ENCODE results near the gene TMEM132D. TPM values are rescaled to one million over a fixed set of nuclear protein-coding genes. Genes with fewer than 3 reads are reported as not detected.
"Not testable (repeated sequence)": the region's sequence is repeated elsewhere in the genome, so short reads cannot be mapped to it uniquely, and the experiment has no call there.

TMEM132D gene
- total and polyA plus RNA-seq, 4 experiments from 2014 or later = not detected

DNA sequence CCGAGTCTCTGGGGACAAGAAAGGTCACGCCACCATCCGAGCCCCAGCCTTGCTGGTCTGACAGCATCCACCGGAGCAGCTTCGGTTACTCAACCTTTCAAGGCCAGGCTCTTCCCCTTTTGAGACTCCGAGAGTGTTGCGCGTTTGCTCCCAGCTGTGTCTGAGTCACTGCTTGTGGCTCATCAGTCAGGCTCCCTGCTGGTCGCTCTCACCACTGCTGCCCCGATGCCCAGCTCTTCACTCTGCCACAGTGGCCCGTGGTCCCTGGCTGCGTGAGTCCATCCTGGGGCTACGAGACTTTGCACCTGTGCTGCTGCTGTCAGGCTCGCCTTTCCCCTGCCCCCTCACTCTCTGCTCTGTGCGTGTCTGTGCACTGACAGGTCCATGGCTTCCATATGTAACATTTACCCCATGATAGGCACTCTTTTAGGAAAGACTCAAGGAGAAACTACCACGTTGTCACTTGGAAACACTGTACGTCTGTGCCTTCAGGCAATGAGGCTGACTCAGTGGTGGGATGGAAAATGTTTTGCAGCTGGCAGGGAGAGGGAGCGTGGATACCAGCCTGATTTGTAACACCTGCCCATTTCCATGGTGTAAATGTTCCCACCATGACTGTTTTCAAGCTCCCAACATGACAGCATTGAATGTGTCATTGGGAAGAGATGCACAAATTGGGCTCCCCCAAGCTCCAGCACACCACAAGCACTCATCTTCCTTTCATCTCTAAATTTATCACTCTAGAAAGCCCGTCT lies 350.7 kb downstream of the TMEM132D start:
- ChIA-PET POLR2A (ENCODE audit: partially characterized antibody) (no interaction called here), CTCF (ENCODE audit: partially characterized antibody) (no interaction called here)
- Histone ChIP-seq H3K4me3 (ENCODE audit: low read length in 2 of 2) (no peak overlapping the region), H3K27ac (ENCODE audit: low read depth, low read length) (no peak overlapping the region), H3K4me1 (ENCODE audit: insufficient read depth, low read length) (no peaks in the 10 kb centered on the region), H3K36me3 (ENCODE audit: insufficient read depth, low read length) (no peaks in the 10 kb centered on the region), H3K27me3 (ENCODE audit: insufficient read depth, low read length) (no peaks in the 10 kb centered on the region), H3K9me3 (ENCODE audit: control insufficient read depth in 1 of 2, low read length in 2 of 2) (peaks cover 0 to 3% of the 10 kb centered on the region in 2 donors)
- H3K27me3 Mint-ChIP-seq = no peaks in the 10 kb centered on the region
- H3K9me3 Mint-ChIP-seq = peaks cover 1 to 25% (median 10%) of the 10 kb centered on the region in 8 donors
- no peak for DNase-seq
- H3K27ac Mint-ChIP-seq = no peak overlapping the region
- H3K36me3 Mint-ChIP-seq = no peaks in the 10 kb centered on the region
- H3K4me1 Mint-ChIP-seq = no peaks in the 10 kb centered on the region
- H3K4me3 Mint-ChIP-seq = no peak overlapping the region
- intact Hi-C loops (cut with micrococcal nuclease) = no loop called here

DNA sequence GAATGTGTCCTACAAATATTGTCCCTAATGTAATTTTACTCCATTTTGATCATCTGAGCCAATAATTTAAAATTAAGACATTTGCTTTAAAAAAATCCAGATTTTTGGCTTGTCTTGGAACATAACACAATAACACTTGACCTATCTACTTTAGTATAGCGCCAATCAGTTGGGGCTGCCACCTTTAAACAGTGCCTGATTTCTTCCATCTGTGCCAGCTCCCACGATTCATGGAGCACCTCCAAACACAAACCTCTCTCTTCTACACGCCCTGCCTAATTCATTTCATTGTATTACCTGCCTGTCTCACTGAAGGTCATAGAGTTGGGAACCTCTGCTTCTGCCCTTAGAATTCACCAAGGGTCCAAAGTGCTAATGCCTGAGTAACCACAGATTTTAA lies 352.4 kb downstream of the TMEM132D start:
- Mint-ChIP-seq H3K27me3 (no peaks in the 10 kb centered on the region), H3K36me3 (no peaks in the 10 kb centered on the region), H3K27ac (no peak overlapping the region), H3K4me1 (no peaks in the 10 kb centered on the region), H3K4me3 (no peak overlapping the region), H3K9me3 (peaks cover 0 to 27% (median 10%) of the 10 kb centered on the region in 8 donors)
- ChIA-PET CTCF (ENCODE audit: partially characterized antibody) (no interaction called here), POLR2A (ENCODE audit: partially characterized antibody) (no interaction called here)
- intact Hi-C loops (cut with micrococcal nuclease) = no loop called here
- no peak overlapping the region for H3K4me3 ChIP-seq (ENCODE audit: low read length in 2 of 2)
- no peak overlapping the region for H3K27ac ChIP-seq (ENCODE audit: low read depth, low read length)
- H3K9me3 ChIP-seq (ENCODE audit: control insufficient read depth in 1 of 2, low read length in 2 of 2) = peaks cover 0 to 3% of the 10 kb centered on the region in 2 donors
- no peaks in the 10 kb centered on the region for H3K36me3 ChIP-seq (ENCODE audit: insufficient read depth, low read length)
- H3K4me1 ChIP-seq (ENCODE audit: insufficient read depth, low read length) = no peaks in the 10 kb centered on the region
- no peak for DNase-seq
- no peaks in the 10 kb centered on the region for H3K27me3 ChIP-seq (ENCODE audit: insufficient read depth, low read length)

DNA sequence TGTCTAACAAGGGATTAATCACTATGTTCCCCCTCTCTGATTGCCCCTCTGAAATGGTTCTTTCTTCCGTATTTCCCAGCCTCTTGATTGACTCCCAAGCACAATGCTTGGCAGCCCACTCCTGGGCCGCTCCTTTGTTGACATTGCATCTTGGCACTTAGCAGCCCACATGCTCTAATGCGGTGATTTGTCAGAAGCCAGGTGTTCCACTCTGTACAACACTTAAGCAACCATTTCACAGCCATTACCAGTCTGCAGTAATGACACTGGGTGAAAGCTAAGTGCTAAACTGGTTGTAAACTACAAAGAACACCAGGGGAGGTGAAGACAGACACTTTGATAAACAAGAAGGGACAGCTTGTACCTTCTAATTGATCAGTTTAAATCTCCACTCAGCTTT lies 353.5 kb downstream of the TMEM132D start:
- no peak for DNase-seq
- no peaks in the 10 kb centered on the region for H3K4me1 Mint-ChIP-seq
- intact Hi-C loops (cut with micrococcal nuclease) = no loop called here
- Histone ChIP-seq H3K4me1 (ENCODE audit: insufficient read depth, low read length) (no peaks in the 10 kb centered on the region), H3K4me3 (ENCODE audit: low read length in 2 of 2) (no peak overlapping the region), H3K9me3 (ENCODE audit: control insufficient read depth in 1 of 2, low read length in 2 of 2) (peaks cover 0 to 3% of the 10 kb centered on the region in 2 donors), H3K27me3 (ENCODE audit: insufficient read depth, low read length) (no peaks in the 10 kb centered on the region), H3K27ac (ENCODE audit: low read depth, low read length) (no peak overlapping the region), H3K36me3 (ENCODE audit: insufficient read depth, low read length) (no peaks in the 10 kb centered on the region)
- H3K4me3 Mint-ChIP-seq = no peak overlapping the region
- H3K27me3 Mint-ChIP-seq = no peaks in the 10 kb centered on the region
- H3K36me3 Mint-ChIP-seq = no peaks in the 10 kb centered on the region
- H3K9me3 Mint-ChIP-seq = peaks cover 0 to 27% (median 10%) of the 10 kb centered on the region in 8 donors
- CTCF ChIA-PET (ENCODE audit: partially characterized antibody) = no interaction called here
- POLR2A ChIA-PET (ENCODE audit: partially characterized antibody) = no interaction called here
- H3K27ac Mint-ChIP-seq = no peak overlapping the region

GRCh38 chr12:129549656-129550055 lies 354.2 kb downstream of the TMEM132D start:
- DNase-seq = no peak
- Mint-ChIP-seq H3K27me3 (no peaks in the 10 kb centered on the region), H3K27ac (no peak overlapping the region), H3K4me3 (no peak overlapping the region), H3K4me1 (no peaks in the 10 kb centered on the region), H3K9me3 (peaks cover 0 to 27% (median 7%) of the 10 kb centered on the region in 8 donors), H3K36me3 (no peaks in the 10 kb centered on the region)
- no peaks in the 10 kb centered on the region for H3K27me3 ChIP-seq (ENCODE audit: insufficient read depth, low read length)
- H3K36me3 ChIP-seq (ENCODE audit: insufficient read depth, low read length) = no peaks in the 10 kb centered on the region
- intact Hi-C loops (cut with micrococcal nuclease) = no loop called here
- ChIA-PET CTCF (ENCODE audit: partially characterized antibody) (no interaction called here), POLR2A (ENCODE audit: partially characterized antibody) (no interaction called here)
- no peak overlapping the region for H3K4me3 ChIP-seq (ENCODE audit: low read length in 2 of 2)
- H3K9me3 ChIP-seq (ENCODE audit: control insufficient read depth in 1 of 2, low read length in 2 of 2) = peaks cover 0 to 3% of the 10 kb centered on the region in 2 donors
- no peak overlapping the region for H3K27ac ChIP-seq (ENCODE audit: low read depth, low read length)
- H3K4me1 ChIP-seq (ENCODE audit: insufficient read depth, low read length) = no peaks in the 10 kb centered on the region

GRCh38 chr12:129549020-129549419 lies 354.8 kb downstream of the TMEM132D start:
- H3K4me3 Mint-ChIP-seq; H3K4me3 ChIP-seq (ENCODE audit: low read length in 2 of 2); H3K4me1 Mint-ChIP-seq; H3K9me3 ChIP-seq (ENCODE audit: control insufficient read depth in 1 of 2, low read length in 2 of 2); intact Hi-C loops (cut with micrococcal nuclease); POLR2A ChIA-PET (ENCODE audit: partially characterized antibody); DNase-seq; H3K36me3 ChIP-seq (ENCODE audit: insufficient read depth, low read length); H3K4me1 ChIP-seq (ENCODE audit: insufficient read depth, low read length); H3K27me3 ChIP-seq (ENCODE audit: insufficient read depth, low read length); CTCF ChIA-PET (ENCODE audit: partially characterized antibody); H3K27me3 Mint-ChIP-seq; H3K36me3 Mint-ChIP-seq; H3K27ac ChIP-seq (ENCODE audit: low read depth, low read length); H3K27ac Mint-ChIP-seq: not testable (repeated sequence)
- peaks cover 0 to 27% (median 7%) of the 10 kb centered on the region in 8 donors for H3K9me3 Mint-ChIP-seq

GRCh38 chr12:129544716-129545115 lies 359.1 kb downstream of the TMEM132D start:
- DNase-seq = no peak
- ChIA-PET CTCF (ENCODE audit: partially characterized antibody) (no interaction called here), POLR2A (ENCODE audit: partially characterized antibody) (no interaction called here)
- H3K4me1 ChIP-seq (ENCODE audit: insufficient read depth, low read length) = no peaks in the 10 kb centered on the region
- H3K4me3 Mint-ChIP-seq = no peak overlapping the region
- no peaks in the 10 kb centered on the region for H3K27me3 Mint-ChIP-seq
- no peaks in the 10 kb centered on the region for H3K27me3 ChIP-seq (ENCODE audit: insufficient read depth, low read length)
- no peak overlapping the region for H3K27ac ChIP-seq (ENCODE audit: low read depth, low read length)
- H3K9me3 Mint-ChIP-seq = peaks cover 0 to 24% (median 5%) of the 10 kb centered on the region in 8 donors
- H3K4me1 Mint-ChIP-seq = no peaks in the 10 kb centered on the region
- H3K27ac Mint-ChIP-seq = no peak overlapping the region
- H3K4me3 ChIP-seq (ENCODE audit: low read length in 2 of 2) = no peak overlapping the region
- intact Hi-C loops (cut with micrococcal nuclease) = no loop called here
- no peaks in the 10 kb centered on the region for H3K9me3 ChIP-seq (ENCODE audit: control insufficient read depth in 1 of 2, low read length in 2 of 2)
- H3K36me3 ChIP-seq (ENCODE audit: insufficient read depth, low read length) = no peaks in the 10 kb centered on the region
- no peaks in the 10 kb centered on the region for H3K36me3 Mint-ChIP-seq

DNA sequence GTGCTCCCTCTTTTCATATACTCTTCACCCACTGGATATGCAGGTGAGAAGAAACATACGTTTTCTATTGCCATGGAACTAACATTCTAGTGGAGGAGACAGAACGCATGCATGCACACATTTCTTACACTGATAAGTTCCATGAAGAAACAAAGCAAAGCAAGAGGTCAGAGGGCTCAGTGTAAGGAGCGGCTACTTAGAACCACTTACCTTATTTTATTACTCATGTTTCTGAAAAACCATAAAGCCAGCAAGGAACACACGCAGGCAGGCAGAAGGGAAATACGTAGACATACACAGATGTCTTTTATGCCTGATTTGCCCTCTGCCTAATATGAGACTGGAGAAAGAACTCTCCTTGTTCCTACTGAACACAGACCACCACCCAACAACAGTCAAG lies 362.9 kb downstream of the TMEM132D start:
- no peaks in the 10 kb centered on the region for H3K27me3 Mint-ChIP-seq
- no peak overlapping the region for H3K27ac ChIP-seq (ENCODE audit: low read depth, low read length)
- H3K27me3 ChIP-seq (ENCODE audit: insufficient read depth, low read length) = no peaks in the 10 kb centered on the region
- no peaks in the 10 kb centered on the region for H3K4me1 ChIP-seq (ENCODE audit: insufficient read depth, low read length)
- peaks cover 4 to 14% (median 7%) of the 10 kb centered on the region in 8 donors for H3K9me3 Mint-ChIP-seq
- no peaks in the 10 kb centered on the region for H3K9me3 ChIP-seq (ENCODE audit: control insufficient read depth in 1 of 2, low read length in 2 of 2)
- no peak overlapping the region for H3K27ac Mint-ChIP-seq
- H3K36me3 Mint-ChIP-seq = no peaks in the 10 kb centered on the region
- H3K4me3 Mint-ChIP-seq = no peak overlapping the region
- CTCF ChIA-PET (ENCODE audit: partially characterized antibody) = no interaction called here
- H3K4me1 Mint-ChIP-seq = no peaks in the 10 kb centered on the region
- DNase-seq = no peak
- no peaks in the 10 kb centered on the region for H3K36me3 ChIP-seq (ENCODE audit: insufficient read depth, low read length)
- H3K4me3 ChIP-seq (ENCODE audit: low read length in 2 of 2) = no peak overlapping the region
- POLR2A ChIA-PET (ENCODE audit: partially characterized antibody) = no interaction called here
- intact Hi-C loops (cut with micrococcal nuclease) = no loop called here

All from CD4-positive, alpha-beta memory T cell (primary cell).